SK-N-SH (cell line): ENCODE measurements around the gene PPP1R27. TPM values are rescaled to one million over a fixed set of nuclear protein-coding genes. Genes with fewer than 3 reads are reported as not detected.

ENCODE experiments used
- CTCF ChIA-PET: fragments of 300-600, 350-600 bp; formaldehyde crosslinking; extraction: SDS; loops from one replicate; lab custom pipeline; 2021; lab: Yijun Ruan, JAX
- POLR2A ChIA-PET: fragments of 350-600 bp; sonication (Branson Sonifier 250); formaldehyde crosslinking; extraction: SDS; loops from one replicate; lab custom pipeline; 2020; ENCODE audit warnings: antibody characterized with exemption, inconsistent platforms; lab: Yijun Ruan, JAX
- DNase-seq: peaks from one replicate; pipeline ENCODE4 v3.0.0; 2012
- H2AFZ ChIP-seq: fragments of 200-600 bp; sonication (generic); 2 replicates; pipeline ENCODE4 v1.8.1; 2016; ENCODE audit warnings: antibody characterized with exemption, mild to moderate bottlenecking, low read depth
- H3F3A ChIP-seq: fragments of 200-600 bp; sonication (generic); replicated peaks from 2 replicates; pipeline ENCODE3; 2016; ENCODE audit warnings: antibody characterized with exemption, mild to moderate bottlenecking; ENCODE audit not compliant: insufficient read depth
- H3K27ac ChIP-seq, 2 experiments: fragments of 200-500 bp in 1 of 2; fragments of 200-600 bp in 1 of 2; sonication (Bioruptor generic) in 1 of 2; sonication (generic), shearing (Covaris generic) in 1 of 2; 2 replicates each; pipeline versions ENCODE4 v1.5.1 to v1.6.1; 2014 to 2016; ENCODE audit warnings: low read depth in 2 of 2, inconsistent platforms in 1 of 2, low read length in 1 of 2, mild to moderate bottlenecking in 1 of 2, mixed read lengths in 1 of 2
- H3K27me3 ChIP-seq: fragments of 200-600 bp; sonication (generic), shearing (Covaris generic); 2 replicates; pipeline ENCODE4 v1.6.1; 2016; ENCODE audit warnings: mixed run types; ENCODE audit not compliant: insufficient read depth
- H3K36me3 ChIP-seq, 2 experiments: fragments of 200-500 bp in 1 of 2; fragments of 200-600 bp in 1 of 2; sonication (Bioruptor generic) in 1 of 2; sonication (generic) in 1 of 2; replicated peaks in 1 of 2; 2 replicates each; pipeline versions ENCODE3 to v1.5.1; 2014 to 2016; ENCODE audit warnings: low read length in 1 of 2, mild to moderate bottlenecking in 1 of 2; ENCODE audit not compliant: insufficient read depth in 2 of 2, control insufficient read depth in 1 of 2
- H3K4me1 ChIP-seq, 2 experiments: fragments of 200-500 bp in 1 of 2; fragments of 200-600 bp in 1 of 2; sonication (Bioruptor generic) in 1 of 2; sonication (generic), shearing (Covaris generic) in 1 of 2; 2 replicates each; pipeline versions ENCODE4 v1.5.1 to v1.6.1; 2014 to 2016; ENCODE audit warnings: low read depth in 1 of 2, low read length in 1 of 2, mixed run types in 1 of 2; ENCODE audit not compliant: insufficient read depth in 2 of 2, control insufficient read depth in 1 of 2
- H3K4me2 ChIP-seq: fragments of 200-600 bp; sonication (generic), shearing (Covaris generic); 2 replicates; pipeline ENCODE4 v1.6.1; 2017; ENCODE audit warnings: mixed run types
- H3K4me3 ChIP-seq, 2 experiments: fragments of 200-500 bp in 1 of 2; fragments of 200-600 bp in 1 of 2; sonication (Bioruptor generic) in 1 of 2; sonication (generic), shearing (Covaris generic) in 1 of 2; 2 replicates each; pipeline versions ENCODE4 v1.5.1 to v1.8.1; 2014 to 2016; ENCODE audit warnings: low read depth in 2 of 2, inconsistent platforms in 1 of 2, low read length in 1 of 2, mild to moderate bottlenecking in 1 of 2, mixed read lengths in 1 of 2, moderate library complexity in 1 of 2
- H3K79me2 ChIP-seq: fragments of 200-600 bp; sonication (generic); 2 replicates; pipeline ENCODE4 v1.8.1; 2017; ENCODE audit warnings: mild to moderate bottlenecking; ENCODE audit not compliant: insufficient read depth
- H3K9ac ChIP-seq: fragments of 200-600 bp; sonication (generic); 2 replicates; pipeline ENCODE4 v1.6.1; 2017; ENCODE audit warnings: mixed run types
- H3K9me2 ChIP-seq: fragments of 200-600 bp; sonication (generic); 2 replicates; pipeline ENCODE4 v1.6.1; 2017; ENCODE audit warnings: mixed run types
- H3K9me3 ChIP-seq: fragments of 200-600 bp; sonication (generic); 2 replicates; pipeline ENCODE4 v1.6.1; 2017; ENCODE audit warnings: mixed run types, mild to moderate bottlenecking, moderate library complexity
- H4K20me1 ChIP-seq: fragments of 200-600 bp; sonication (generic); 2 replicates; pipeline ENCODE4 v1.6.1; 2017; ENCODE audit warnings: mild to moderate bottlenecking, mixed run types; ENCODE audit not compliant: insufficient read depth
- CHD2 ChIP-seq: fragments of 150-350 bp; IDR thresholded peaks from 2 replicates; pipeline ENCODE4 v1.6.1; 2018; ENCODE audit warnings: low read length; ENCODE audit not compliant: partially characterized antibody
- EP300 ChIP-seq, 2 experiments: IDR thresholded peaks; 2 replicates each; pipeline versions ENCODE4 v1.4.0 to v1.6.1; 2012; ENCODE audit warnings: borderline replicate concordance in 1 of 2, low read depth in 1 of 2, low read length in 1 of 2
- GABPA ChIP-seq: IDR thresholded peaks from 2 replicates; pipeline ENCODE4 v1.4.0; 2012; ENCODE audit warnings: low read depth, mild to moderate bottlenecking
- IRF3 ChIP-seq: fragments of 150-350 bp; IDR thresholded peaks from 2 replicates; pipeline ENCODE4 v1.6.1; 2016; ENCODE audit warnings: mild to moderate bottlenecking, low read depth, low read length
- MAX ChIP-seq: IDR thresholded peaks from 2 replicates; pipeline ENCODE4 v1.4.0; 2012; ENCODE audit warnings: low read depth
- MEF2A ChIP-seq: IDR thresholded peaks from 2 replicates; pipeline ENCODE4 v1.4.0; 2012; ENCODE audit warnings: low read depth, borderline replicate concordance
- MXI1 ChIP-seq: IDR thresholded peaks from 2 replicates; pipeline ENCODE4 v1.6.1; 2012; ENCODE audit warnings: mild to moderate bottlenecking, low read depth, low read length, improper control_type of control experiment
- PBX3 ChIP-seq: IDR thresholded peaks from 2 replicates; pipeline ENCODE4; 2012
- POLR2AphosphoS5 ChIP-seq: IDR thresholded peaks from 2 replicates; pipeline ENCODE4 v1.6.1; 2012; ENCODE audit warnings: low read depth, low read length
- RAD21 ChIP-seq: IDR thresholded peaks from 2 replicates; pipeline ENCODE4 v1.6.1; 2012; ENCODE audit warnings: mild to moderate bottlenecking, low read length
- RCOR1 ChIP-seq: fragments of 150-350 bp; IDR thresholded peaks from 2 replicates; pipeline ENCODE4 v1.6.1; 2017; ENCODE audit warnings: antibody characterized with exemption, low read length
- RXRA ChIP-seq: IDR thresholded peaks from 2 replicates; pipeline ENCODE4 v1.4.0; 2012; ENCODE audit warnings: low read depth, mild to moderate bottlenecking, borderline replicate concordance
- SIN3A ChIP-seq: IDR thresholded peaks from 2 replicates; pipeline ENCODE4 v1.6.1; 2012; ENCODE audit warnings: low read depth, mild to moderate bottlenecking, low read length, moderate library complexity, borderline replicate concordance
- USF1 ChIP-seq: IDR thresholded peaks from 2 replicates; pipeline ENCODE4 v1.4.0; 2012; ENCODE audit warnings: low read depth, borderline replicate concordance
- USF2 ChIP-seq: fragments of 150-350 bp; IDR thresholded peaks from 2 replicates; pipeline ENCODE4 v1.6.1; 2017; ENCODE audit warnings: antibody characterized with exemption, low read length, low read depth, borderline replicate concordance
- YY1 ChIP-seq: IDR thresholded peaks from 2 replicates; pipeline ENCODE4 v1.4.0; 2012; ENCODE audit warnings: low read depth, mild to moderate bottlenecking
- ZBTB33 ChIP-seq: IDR thresholded peaks from 2 replicates; pipeline ENCODE4 v1.4.0; 2012; ENCODE audit warnings: low read depth, borderline replicate concordance
- WGBS: methylation state at CpG from one replicate; pipeline ENCODE4 v1.1.6; 2017; ENCODE audit warnings: low lambda C conversion rate; 5-methylcytosine and 5-hydroxymethylcytosine counted together
- polyA plus RNA-seq, 3 experiments: library from polyadenylated mRNA; depleted of rRNA; stranded (reverse); fragments of >200 nt; gene quantifications; 2 replicates each; pipeline ENCODE4 v1.2.3, GENCODE V29; 2012

Gene PPP1R27
- polyA plus RNA-seq, 1 of the 3 experiments (the other 2 are of a cell fraction), result 0.07 TPM

- Histone ChIP-seq H4K20me1 (no peaks in the 10 kb centered on the region), H2AFZ (no peak overlapping the region), H3K27ac (no peak overlapping the region), H3F3A (no peaks in the 10 kb centered on the region), H3K4me3 (no peak overlapping the region), H3K9ac (no peak overlapping the region), H3K79me2 (no peaks in the 10 kb centered on the region), H3K9me2 (no peaks in the 10 kb centered on the region), H3K4me2 (no peak overlapping the region), H3K27me3 (peaks cover 80% of the 10 kb centered on the region), H3K4me1 (peaks cover 0 to 5% of the 10 kb centered on the region in 2 experiments; a peak in 1 of 4 replicates), H3K36me3 (no peaks in the 10 kb centered on the region), H3K9me3 (0 out of 2 replicates have a peak, but pooled peaks cover 3% of the 10 kb centered on the region)
- no peak for TF ChIP-seq ZBTB33
- DNase-seq, result no peak
- whole genome bisulfite sequencing, result 58% methylated on average over 9 of the region's 9 CpGs
- POLR2A ChIA-PET, result no interaction called here
- CTCF ChIA-PET, result no interaction called here
These were observed 32.6 kb downstream of the PPP1R27 start for GRCh38 chr17:81802048-81802758.

- Histone ChIP-seq H3K9ac (no peak overlapping the region), H3K4me1 (peaks cover 0 to under 1% of the 10 kb centered on the region in 2 experiments; a peak in 1 of 4 replicates), H3K36me3 (no peaks in the 10 kb centered on the region), H3K9me2 (no peaks in the 10 kb centered on the region), H3K4me2 (no peak overlapping the region), H3K79me2 (no peaks in the 10 kb centered on the region), H3K4me3 (no peak overlapping the region), H3K27me3 (peaks cover 71% of the 10 kb centered on the region), H3K9me3 (0 out of 2 replicates have a peak, but pooled peaks cover 3% of the 10 kb centered on the region), H2AFZ (no peak overlapping the region), H3F3A (no peaks in the 10 kb centered on the region), H3K27ac (no peak overlapping the region), H4K20me1 (no peaks in the 10 kb centered on the region)
- 57% methylated on average over 9 of the region's 9 CpGs for WGBS
- no peak for TF ChIP-seq USF2
- TF ChIP-seq USF1, result no peak
- TF ChIP-seq MAX, result no peak
- TF ChIP-seq CHD2, result no peak
- TF ChIP-seq MEF2A, result no peak
- no peak for TF ChIP-seq SIN3A
- no peak for TF ChIP-seq YY1
- no peak for TF ChIP-seq IRF3
- TF ChIP-seq MXI1, result no peak
- no peak for TF ChIP-seq PBX3
- no peak for TF ChIP-seq RXRA
- no peak for TF ChIP-seq RCOR1
- TF ChIP-seq POLR2AphosphoS5, result no peak
- no peak for TF ChIP-seq RAD21
- no peak for TF ChIP-seq EP300 (IDR thresholded peaks at IDR 0.05; ENCODE audit: borderline replicate concordance in 1 of 2, low read depth in 1 of 2, low read length in 1 of 2)
- no peak for TF ChIP-seq GABPA
- ChIA-PET CTCF (interaction anchor here (0.9 kb wide), 1 partner anchor 67 kb away, joined by 5 read pairs; no protein-coding TSS in a partner anchor), POLR2A (no interaction called here)
- DNase-seq, result no peak
These were observed 33.5 kb downstream of the PPP1R27 start for GRCh38 chr17:81801327-81801726.
